Esophagus mucosa (tissue), 1 donor: ENCODE measurements around the gene BCL2L15. TPM values are rescaled to one million over a fixed set of nuclear protein-coding genes. Genes with fewer than 3 reads are reported as not detected.
A peak's percentile ranks its signal among the peaks of the same experiment; 100 is the strongest.

Experiments used
- ATAC-seq: fragments of 200-7000 bp; cut with Tn5 transposase; one replicate; pipeline ENCODE4 v1.9.1; 2020
- total RNA-seq: library from RNA; stranded (reverse); gene quantifications from one replicate; pipeline ENCODE4 v1.2.4, GENCODE V29; 2023
- donor health status: DM: yes; HTN: yes; CAD: no.

BCL2L15 gene
- total RNA-seq, 1 donor from 2014 or later: 8.4 TPM

DNA sequence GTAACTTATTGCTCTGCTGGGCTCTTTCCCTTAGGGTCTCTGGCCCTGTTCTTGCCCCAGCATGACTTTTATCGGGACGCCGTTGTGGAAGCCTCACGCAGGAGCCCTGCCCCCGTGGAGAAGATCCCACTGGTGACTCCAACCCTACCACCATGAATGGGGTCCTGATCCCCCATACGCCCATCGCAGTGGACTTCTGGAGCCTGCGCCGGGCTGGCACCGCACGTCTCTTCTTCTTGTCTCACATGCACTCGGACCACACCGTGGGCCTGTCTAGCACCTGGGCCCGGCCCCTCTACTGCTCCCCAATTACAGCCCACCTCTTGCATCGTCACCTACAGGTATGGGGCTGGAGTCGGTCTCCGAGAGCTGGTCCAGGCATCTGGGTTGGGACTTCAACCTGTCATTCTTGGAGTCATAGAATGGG is 18.1 kb upstream of the BCL2L15 start:
- peak; percentile 1 for ATAC-seq

DNA sequence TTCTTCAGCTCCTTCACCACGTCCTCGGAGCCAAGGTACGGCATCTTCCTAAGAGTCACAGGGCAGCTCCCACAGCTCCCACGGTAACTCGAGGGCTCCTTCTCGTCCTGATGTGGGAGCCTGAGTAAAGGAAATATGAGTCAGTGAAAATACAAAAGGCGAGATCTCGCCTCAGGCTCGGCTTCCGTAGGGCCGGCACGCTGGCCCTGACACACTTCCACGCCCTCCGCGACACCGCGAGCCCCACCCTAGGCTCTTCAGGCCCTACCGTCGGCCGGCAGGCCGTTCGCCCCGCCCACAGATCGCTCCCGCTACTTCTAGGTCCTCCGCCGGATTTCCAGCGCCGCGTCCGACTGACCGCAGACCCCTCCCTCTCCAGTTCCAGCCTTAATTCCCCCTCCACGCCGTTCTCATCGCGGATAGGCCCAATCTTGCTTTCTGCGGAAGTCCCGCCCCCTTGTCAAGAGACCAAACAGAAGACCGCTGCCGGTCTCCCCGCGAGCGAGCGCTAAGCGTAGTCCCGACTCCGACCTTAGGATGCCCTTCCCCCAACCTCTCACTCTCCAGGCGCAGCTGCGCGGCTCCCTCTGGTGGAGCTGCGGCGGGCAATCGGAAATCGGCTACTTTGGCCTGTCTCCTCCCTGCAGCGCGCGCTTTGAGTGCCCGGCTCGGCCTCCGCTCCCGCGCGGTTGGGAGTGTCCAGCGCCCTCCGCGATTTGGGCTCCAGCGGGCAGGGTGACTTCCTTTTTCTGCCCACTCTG is 17.5 kb upstream of the BCL2L15 start, which contains the start of the genes AP4B1 and DCLRE1B:
TSS of gene AP4B1 (minus strand) at position 126 of the 761 bp plus-strand sequence. CDS start at position 44, 82 bp downstream.
TSS of gene DCLRE1B (plus strand) at position 653 of the 761 bp plus-strand sequence. CDS start 261 bp downstream, outside the sequence.
- ATAC-seq: peak; percentile 97

DNA sequence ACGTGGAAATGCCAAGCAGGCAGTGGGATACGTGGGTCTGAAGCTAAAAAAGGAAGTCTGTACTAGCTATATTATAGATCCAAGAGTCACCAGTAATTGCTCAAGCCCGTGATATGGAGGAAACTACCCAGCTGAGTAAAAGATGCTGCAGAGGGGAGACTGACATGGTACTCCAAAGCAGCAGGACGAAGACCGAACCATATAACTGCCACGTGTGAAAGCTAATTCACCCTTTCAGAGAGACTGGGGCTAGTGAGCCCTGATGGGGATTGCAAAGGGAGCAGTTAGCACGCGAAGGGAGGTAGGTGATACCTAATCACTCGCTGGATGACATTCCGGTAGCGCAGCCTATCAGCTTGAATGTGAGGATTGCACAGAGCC is 16.9 kb upstream of the BCL2L15 start:
- no peak for ATAC-seq

DNA sequence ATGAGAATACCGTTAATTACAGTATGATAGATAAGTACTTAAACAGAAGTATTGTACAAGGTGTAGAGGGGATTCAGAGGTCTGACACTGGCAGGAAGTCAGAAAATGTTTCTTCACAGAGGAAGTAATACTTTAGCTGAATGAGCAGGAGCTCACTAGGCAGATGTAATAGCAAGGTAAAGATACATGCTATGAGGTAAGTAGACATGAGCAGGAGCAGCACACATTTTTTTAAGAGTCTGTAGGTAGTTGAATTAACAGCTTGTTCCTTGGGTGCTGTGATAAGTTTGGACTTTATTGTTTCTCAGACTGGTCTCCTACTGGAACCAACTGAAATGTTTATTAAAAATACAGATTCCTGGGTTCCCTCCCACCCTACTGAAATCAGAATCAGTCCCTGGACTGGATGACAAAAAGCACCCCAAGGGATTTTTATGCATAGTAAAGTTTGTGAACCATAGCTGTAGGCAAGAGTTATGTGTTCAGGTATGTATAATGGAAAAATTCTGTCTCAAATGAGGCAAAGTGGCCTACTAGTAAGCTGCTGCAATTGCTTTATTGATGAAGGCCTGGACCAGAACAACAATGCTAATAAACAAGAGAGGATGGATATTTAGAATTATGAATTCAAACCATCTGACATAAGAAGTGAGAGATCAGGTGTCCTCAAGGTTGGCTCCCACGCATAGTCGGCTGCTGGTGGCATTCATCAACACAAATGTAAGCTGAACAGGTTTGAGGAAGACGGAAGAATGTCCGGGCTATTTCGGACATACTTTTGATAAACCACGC is 16.3 kb upstream of the BCL2L15 start:
- no peak for ATAC-seq

DNA sequence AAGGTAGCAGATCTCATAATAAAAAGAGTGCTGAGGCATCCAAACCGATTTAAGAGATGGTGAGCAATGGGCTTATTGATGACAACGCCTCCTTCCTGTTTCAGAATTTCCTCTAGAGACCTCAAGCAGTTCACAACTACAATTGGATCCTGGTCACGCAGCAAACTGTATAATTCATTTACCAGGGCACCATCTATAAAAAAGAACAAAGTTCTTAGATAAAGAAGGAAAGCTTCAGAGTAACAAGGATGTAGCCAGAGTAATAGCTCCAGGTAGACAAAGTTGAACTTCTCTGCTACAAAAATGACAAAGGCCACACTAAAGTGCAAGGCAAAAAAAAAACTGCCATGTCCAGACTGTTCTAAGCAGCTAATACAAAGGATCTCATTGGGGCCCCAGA is 13.8 kb upstream of the BCL2L15 start:
- no peak for ATAC-seq

DNA sequence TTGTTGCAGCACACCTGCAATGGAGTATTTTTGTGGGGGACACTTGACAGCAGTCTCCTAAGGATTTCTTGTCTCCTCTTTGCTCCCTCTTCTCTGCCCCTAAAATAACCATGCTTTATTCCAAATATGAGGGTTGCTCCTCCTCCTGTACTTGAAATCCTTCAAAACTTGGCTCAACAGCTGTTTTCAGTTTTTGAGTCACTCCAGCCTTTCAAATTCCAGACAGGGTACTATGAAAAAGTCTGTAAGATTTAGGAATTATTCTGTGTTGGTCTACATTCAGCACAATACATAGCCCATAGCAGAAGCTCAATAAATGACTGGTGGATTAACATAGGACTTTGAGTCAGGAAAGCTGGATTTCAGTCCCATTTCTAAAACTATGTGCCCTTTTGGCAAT is 11.7 kb upstream of the BCL2L15 start:
- ATAC-seq: no peak

DNA sequence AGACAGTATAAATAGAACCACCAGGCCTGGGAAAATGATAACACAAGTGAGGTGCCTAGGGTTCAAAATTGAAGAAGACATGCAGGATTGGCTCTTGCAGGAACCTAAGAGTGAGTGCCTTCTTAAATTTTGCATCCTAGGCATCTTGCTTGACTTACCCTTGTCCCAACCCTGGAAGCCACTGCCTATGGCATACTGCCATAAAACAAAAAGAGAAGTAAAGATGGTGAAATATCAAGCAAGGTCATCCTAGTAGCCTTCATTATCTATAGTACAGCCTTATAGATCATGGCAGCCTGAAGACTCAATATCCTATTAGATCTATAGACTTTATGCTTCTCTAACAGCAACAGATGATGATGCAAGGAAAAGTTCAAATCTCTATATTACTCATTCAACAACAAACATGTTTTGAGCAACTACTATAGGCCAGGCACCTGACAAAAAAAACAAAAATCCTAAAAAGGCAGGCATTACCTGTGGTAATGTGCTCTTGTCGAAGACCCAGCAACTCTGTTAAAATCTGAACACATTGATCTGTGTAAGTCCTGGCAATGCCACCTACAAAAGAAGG is 10.9 kb upstream of the BCL2L15 start:
- ATAC-seq: no peak

DNA sequence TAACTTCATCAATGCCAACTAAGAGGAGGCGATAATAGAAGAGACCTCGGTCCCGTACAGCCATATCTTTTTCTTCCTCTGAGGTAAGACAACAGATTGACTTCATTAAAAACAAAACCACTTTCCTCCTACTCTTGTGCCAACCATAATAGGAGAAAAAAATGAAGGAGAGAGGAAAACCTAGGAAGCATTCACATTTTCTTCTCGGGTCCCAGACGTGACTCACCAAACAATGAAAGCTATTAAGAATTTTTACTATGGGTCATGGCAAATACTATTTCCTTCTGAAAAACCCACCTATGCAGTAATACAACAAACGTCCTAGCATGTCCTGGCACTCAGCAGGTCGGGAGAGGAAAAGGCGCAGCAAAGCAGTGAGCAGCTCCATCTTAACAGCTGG is 8.6 kb upstream of the BCL2L15 start:
- ATAC-seq: no peak

DNA sequence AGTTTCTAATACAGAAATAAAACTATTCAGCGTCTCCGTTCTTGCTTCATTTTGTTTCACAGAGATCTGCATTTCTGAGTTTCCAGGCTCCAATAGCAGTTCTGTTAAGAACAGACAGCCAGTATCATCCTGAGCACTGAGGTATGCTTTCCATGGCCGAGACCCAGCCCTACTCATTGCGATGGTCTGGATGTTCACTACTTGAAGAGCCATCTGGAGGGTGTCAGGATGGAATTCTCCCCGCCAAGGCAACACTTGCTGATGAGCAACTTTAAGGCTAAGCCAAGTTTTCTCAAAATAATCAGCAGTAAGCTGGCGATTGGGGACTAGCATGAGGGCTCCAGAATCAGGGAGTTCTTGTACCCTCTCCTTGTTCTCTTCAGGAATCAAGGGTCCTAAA is 7.7 kb upstream of the BCL2L15 start:
- ATAC-seq: no peak

DNA sequence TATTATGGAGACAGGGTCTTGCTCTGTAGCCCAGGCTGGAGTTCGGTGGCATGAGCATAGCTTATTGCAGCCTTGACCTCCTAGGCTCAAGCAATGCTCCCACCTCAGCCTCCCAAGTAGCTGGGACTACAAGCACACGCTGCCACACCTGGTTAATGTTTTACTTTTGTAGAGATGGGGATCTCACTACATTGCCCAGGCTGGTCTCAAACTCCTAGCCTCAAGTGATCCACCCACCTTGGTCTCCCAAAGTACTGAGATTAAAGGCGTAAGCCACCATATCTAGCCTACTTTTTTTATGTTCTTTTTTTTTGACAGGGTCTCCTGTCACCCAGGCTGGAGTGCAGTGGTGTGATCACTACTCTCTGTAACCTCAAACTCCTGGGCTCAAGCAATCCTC is 5.9 kb upstream of the BCL2L15 start:
- no peak for ATAC-seq

DNA sequence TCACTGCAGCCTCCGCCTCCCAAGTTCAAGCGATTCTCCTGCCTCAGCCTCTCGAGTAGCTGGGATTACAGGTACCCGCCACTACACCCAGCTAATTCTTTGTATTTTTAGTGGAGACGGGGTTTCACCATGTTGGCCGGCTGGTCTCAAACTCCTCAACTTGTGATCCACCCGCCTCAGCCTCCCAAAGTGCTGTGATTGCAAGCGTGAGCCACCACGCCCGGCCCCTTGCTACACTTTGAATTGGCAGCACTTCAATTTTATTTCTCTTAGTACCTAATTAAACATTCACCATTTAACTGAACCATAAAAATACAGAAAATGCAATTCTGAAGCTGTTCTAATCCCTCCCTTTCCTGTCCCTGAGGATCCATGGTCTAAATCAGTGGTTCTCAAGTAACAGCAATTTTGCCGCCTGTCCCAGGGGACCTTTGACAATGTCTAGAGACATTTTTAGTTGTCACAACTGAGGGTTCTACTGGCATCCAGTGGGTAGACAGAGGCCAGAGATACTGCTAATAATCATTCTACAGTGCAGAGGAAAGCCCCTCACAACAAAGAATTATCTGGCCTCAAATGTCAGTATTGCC is 4.3 kb upstream of the BCL2L15 start:
- ATAC-seq: no peak

DNA sequence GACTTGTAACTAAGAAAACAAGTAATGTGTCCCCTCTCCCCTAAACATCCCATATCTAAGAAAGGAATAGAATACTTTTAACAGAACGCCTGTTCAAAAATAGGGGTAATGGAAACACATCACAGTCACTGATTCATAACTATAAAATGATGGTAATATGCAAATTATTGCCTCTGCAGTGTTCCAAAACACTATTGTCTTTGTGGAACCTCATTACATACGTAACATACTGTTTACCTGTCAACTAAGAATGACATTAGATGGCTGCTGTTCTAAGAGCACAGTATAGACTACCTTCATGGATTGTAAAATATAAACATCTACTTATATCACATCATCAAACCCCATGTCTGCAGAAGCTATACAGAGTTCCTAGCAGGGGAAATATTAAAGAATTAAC is 3.4 kb upstream of the BCL2L15 start:
- ATAC-seq: no peak

DNA sequence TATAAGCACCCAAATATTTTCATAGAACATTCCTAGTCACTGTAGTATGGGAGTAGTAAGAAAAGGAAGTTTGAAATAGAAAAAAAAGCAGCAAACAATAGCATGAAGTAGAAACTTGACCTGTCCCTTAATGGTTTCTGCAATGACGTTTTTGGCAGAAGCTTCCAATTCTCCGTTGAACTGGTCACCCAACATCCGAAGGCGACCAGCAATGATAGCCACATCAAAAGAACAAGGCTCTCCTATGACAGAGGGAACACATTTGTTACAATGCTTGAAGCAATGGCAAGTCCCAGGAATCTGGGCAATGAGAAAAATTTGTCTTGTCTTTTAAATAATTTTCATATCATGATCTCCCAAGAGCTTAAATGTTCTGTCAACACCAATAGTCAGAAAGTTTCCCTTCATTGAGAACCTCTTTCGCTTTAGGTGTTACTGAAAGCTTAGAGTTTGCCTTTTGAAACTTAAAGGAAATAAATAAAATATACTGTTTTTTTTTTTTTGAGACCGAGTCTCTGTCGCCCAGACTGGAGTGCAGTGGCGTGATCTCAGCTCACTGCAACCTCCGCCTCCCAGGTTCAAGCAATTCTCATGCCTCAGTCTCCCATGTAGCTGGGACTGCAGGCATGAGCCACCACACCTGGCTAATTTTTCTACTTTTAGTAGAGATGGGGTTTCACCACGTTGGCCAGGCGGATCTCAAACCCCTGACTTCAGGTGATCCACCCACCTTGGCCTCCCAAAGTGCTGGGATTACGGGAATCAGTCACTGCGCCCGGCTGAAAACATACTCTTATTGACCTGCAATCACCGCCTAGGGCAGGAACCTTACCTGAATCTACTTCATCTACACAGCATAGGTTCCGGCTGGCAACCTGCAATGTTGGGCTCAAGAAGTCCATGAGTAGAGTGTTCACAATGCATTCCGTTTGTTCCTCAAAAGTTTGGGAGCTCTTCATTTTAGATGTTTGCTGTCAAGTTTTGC is 672 bp downstream of the BCL2L15 start:
- peak; percentile 44 for ATAC-seq

DNA sequence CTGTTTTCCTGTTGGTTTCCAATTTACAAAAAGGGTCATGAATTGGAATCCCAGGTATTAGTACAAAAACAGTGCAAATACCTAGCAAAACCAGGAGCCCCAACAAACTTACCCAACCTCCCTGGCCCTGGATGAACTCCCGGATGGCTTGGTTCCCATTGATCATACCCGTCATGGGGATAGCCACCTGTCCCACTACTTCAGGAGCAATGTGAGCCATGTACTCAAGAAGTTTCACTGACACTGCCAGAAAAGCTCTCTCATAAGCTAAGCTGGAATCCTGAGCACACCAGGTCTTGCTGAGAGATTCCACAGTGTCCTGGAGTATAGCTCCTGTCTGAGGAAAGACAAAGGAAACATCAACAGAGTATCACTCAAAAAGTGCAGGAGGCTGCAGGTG is 5.7 kb downstream of the BCL2L15 start:
- ATAC-seq: no peak

DNA sequence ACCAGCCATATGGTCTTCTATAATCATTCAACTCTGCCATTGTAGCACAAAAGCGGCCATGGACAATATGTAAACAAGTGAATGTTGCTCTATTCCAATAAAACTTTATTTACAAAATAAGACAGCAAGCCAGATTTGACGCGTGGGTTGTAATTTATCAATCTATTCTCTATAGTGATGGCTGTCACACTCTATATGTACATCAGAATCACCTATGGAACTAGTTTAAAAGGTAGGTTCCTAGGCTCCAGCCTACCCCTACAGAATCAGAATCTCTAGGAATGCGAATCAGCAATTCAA is 7.7 kb downstream of the BCL2L15 start:
- no peak for ATAC-seq

DNA sequence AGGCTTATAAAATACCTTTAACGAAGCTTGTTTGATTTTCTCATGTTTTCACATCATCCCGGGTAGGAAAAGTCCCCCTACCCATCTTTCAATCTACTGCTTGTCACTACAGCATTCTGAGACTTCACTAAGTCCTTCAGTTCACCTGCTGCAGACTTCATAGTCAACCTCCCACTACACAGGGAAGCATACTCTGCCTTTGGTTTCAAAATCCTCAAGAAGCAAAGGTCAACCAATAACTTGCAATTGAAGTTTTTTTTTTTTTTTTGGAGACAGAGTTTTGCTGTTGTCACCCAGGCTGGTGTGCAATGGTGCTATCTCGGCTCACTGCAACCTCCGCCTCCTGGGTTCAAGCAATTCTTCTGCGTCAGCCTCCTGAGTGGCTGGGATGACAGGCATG is 11.2 kb downstream of the BCL2L15 start:
- ATAC-seq: no peak

DNA sequence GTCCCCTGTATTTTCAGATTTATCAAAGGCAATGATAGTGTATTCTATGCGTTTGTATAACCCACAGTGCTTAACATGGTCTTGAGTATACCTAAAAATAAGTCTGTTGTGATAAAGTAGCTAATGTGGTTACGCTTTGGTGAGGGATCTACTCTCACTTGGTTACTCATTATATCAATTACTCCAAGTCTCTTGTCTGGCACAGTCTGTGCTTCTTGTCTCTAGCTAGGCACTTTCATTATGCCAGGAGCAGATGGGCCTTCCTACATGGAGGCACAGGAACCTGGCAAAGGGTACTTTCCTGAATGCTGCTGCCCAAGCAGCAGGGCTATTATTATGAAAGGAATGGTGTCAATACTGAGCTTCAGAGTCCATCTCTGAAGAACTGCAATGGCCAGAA is 11.7 kb downstream of the BCL2L15 start:
- no peak for ATAC-seq

DNA sequence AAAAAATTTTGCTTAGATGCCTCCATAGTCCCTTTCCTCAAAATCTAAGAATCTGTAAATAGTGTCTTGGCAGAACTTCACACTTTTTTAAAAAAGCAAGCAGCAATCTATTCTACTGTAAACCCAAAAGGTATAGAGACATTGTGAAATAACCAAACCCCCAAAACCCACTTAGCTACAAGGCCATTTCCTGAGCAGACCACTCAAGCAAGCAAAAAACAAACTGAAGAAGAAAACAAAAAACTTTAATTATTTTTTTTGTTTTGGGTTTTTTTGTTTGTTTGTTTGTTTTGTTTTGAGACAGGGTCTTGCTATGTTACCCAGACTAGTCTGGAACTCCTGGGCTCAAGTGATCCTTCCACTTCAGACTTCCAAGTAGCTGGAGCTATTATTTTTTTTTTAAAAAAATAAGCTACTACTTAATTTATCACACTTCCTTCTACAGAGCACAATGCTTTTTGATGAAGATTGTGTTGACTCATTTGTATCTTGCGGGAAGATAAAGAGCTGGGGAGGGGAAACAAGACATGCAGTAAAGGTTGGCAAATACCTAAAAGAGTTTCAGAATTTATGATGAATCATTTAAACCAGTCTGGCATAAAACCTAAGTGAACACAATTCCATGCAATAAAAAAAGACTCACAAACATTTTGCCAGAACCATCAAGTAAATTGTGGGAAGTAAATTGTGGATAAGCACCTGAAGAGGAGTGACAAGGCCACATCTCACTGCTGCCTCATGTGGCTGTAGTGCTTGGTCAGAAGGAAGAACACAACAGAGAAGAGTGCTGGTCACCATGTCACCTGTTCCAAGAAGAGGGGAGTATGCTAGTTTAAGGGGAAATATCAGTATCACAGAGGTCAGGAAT is 13.1 kb downstream of the BCL2L15 start:
- peak; percentile 73 for ATAC-seq

DNA sequence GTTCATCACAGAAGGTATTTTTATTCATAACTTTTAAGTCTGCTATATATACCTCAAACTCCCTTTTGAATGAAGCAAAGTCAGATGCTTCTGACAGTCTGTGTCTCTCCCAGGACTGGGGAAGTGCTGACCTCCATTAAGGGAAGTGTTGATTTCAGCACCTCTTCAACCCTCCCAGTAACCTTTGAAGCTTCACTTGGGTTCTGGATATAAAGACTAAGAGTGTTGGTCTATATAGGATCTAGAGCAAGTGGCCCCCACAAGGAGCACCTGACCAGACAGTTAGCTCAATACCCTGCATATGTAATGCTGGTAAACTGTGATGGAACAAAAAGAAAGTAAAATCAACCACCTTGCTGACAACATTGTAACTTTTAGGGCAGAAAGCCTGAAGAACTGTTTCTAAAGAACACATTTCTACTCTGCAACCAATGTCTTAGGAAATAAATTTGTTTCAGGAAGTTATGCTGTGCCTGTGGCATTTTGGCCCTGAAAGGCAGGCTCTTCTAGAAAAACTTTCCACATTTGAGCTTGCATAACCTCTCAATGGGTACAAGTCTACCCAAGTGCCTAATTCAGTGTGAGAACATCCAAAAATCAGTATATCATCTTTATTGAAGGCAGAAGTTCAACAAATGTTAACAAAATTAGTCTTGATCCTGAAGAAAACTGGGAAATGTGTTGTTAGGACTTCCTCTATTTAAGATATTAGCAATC is 15.0 kb downstream of the BCL2L15 start:
- no peak for ATAC-seq

DNA sequence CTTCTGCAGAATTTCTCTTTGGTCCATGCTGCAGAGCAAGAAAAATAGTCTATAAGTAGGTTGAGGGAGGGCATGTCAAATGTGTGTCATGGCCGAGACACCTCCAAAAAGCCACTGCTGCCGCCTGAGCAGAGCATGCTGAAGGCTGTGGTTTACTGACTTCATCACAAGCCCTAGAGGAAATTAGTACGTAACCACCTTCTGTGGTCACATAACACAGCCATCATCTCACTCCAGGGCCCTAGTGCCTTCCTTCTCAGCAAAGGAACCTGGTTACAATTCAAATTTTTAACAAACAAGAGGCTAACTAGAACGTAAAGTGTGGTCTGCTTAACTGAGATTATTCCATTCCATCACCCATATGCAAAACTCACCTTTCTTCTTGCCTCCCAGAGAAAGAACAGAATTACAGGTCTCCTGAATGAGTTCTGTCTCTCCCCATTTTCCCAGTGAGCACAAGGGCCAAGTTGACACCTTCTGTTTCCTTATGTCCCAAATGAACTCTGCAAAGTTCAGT is 15.7 kb downstream of the BCL2L15 start, which contains the start of gene PTPN22:
TSS of gene PTPN22 (minus strand) at position 116 of the 517 bp plus-strand sequence.
- ATAC-seq: peak; percentile 83
